Measurements from ENCODE around the gene GOLGA8S.
"Not testable (repeated sequence)": the region's sequence is repeated elsewhere in the genome, so short reads cannot be mapped to it uniquely, and the experiment has no call there.

The GOLGA8S gene

DNA sequence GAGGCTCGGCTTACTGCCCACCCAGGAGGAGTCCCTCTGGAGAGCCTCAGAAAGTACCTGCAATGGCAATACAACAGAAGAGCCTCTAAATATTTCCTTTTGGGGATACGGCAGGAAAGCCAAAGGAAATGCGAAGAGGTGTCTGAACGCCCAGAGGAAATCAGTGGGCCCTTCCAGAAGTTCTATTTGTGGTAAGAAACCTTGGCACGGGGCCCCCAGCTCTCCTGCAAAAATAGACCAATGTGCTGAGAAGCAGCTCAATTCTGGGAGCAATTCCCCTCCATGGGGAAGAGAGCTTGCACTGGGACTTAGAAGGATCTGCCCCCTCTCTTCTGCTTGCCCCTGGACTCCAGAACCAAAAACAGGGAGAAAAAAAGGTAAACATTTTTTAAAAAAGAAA, 44.7 kb downstream of the GOLGA8S start:
- DNase-seq, result not testable (repeated sequence)

DNA sequence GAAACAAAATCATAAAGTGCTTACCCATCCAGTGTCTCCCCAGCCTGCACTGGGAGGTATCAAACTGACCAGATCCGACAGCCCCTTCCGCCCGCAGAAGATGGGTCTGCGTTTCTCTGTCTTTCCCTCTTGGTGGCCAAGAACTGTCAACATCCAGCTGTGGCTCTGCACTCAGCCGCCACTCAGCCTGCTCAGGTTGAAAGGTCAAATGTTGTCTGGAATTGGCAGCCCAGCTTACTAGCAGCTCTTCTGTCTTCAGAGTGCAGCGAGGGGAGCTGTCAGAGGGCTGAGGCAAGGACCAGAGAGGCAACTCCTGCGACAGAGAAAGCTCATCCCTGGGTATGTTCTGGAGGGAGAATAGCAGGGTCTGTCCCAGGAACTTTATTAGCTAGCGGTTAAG, 47.1 kb downstream of the GOLGA8S start:
- no peak for DNase-seq

DNA sequence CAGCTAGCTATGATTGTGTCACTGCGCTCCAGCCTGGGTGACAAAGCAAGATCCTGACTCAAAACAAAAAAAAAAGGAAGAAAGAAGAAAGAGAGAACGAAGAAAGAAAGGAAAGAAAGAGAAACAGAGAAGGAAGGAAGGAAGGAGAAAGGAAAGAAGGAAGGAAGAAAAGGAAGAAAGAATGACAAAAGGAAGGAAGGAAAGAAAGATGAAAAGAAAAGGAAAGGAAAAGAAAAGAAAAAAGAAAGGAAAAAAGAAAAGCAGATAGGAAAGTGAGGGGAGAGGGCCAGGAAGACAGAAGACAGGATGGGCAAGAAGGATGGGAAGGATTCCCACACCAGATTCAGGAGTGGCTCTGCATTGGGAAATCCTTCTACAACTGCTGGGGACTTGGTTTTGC, 47.6 kb downstream of the GOLGA8S start:
- DNase-seq, result no peak

DNA sequence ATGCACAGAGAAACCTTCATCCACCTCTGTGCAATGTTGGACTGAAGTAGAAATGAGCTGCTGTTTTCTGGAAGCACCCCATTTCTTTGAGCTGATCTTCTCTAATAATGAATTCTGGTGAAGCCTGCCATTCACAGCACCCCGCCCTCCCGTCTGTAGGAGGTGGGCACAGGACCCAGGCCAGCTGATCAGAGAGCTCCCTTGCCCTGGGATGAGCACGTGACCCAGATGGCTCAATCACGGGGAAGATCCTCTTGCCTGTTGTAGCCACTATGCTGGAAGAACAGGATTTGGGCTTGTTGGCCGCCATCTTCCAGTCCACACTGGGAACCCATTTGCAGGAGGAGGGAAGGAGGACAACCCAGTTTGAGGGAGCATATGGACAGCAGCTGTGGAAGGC, 48.0 kb downstream of the GOLGA8S start:
- no peak for DNase-seq

DNA sequence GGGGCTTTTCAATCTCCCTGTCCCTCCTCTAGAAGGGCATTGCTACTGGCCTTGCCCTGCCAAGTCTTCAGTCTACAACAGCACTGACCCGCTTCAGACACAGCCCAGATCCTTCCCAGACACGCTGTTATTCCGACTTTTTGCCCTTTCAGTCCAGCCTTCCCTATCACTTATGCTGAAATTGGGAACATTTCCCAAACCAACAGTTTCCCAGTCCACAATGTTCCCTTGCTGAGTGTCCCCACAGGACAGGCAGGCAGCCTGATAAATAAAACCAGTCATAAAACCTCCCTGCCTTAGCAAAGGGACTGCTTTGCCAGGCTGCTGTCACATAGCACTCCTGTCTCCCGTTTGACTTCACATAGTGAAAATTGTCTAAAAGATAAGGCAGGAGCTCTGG, 49.0 kb downstream of the GOLGA8S start:
- DNase-seq, result no peak

DNA sequence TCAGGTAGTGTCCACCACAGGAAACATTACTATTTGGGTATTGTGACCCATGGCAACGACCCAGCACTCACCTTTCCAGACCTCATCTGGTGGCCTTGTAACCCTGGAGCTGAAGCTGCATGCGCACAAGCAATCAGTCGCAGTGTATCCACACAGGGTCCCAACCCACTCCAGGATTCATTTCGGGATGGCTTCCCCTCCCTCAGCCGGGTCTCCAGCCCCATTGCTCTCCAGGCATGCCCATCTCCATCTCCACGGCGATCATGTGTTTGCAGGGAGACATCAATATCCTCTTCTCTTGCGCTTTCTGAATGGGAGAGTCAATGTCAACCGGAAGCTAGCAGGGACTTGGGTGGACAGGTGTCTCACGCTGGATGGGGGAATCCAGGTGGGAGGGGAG, 57.3 kb downstream of the GOLGA8S start:
- DNase-seq, result no peak

DNA sequence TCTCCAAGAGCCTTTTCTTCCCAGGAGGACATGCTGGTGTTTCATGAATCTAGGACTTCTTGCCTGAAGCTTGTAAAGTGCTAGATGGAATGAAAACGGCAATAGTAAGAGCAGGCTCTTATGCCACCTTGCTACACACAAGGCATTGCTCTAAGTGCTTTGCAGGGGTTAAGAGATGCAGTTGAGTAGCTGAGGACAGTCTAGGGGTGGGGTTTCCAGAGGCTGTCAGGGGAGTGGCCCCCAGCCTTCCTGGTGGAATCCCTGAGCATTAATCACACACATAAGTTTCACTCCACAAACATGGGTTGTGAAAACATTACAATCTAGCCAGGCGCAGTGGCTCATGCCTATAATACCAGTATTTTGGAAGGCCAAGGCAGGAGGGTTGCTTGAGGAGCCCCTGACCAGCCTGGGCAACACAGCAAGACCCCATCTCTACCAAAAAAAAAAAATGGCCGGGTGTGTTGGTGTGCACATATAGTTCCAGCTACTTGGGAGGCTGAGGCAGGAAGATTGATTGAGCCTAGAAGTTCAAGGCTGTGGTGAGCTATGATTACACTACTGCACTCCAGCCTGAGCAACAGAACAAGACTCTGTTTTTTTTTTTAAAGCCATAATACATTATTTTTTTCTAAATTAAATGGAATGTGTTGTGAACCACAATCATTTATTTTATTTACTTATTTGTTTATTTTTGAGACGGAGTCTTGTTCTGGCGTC, 58.5 kb downstream of the GOLGA8S start:
- not testable (repeated sequence) for DNase-seq
